Nephron progenitor cell (in vitro differentiated cells): Measurements from ENCODE around the gene GPATCH4.

Experiments used
- DNase-seq: peaks from one replicate; pipeline ENCODE4 v3.0.0; 2021
- H3K27ac Mint-ChIP-seq: 2 replicates; pipeline ENCODE4 v1.8.0; 2021; ENCODE audit warnings: mild to moderate bottlenecking, moderate library complexity, mixed read lengths
- H3K27me3 Mint-ChIP-seq: 2 replicates; pipeline ENCODE4 v1.8.0; 2021; ENCODE audit warnings: mild to moderate bottlenecking, low read depth, mixed read lengths; ENCODE audit not compliant: poor library complexity
- H3K36me3 Mint-ChIP-seq: 2 replicates; pipeline ENCODE4 v1.8.0; 2021; ENCODE audit warnings: low read depth, mixed read lengths
- H3K4me1 Mint-ChIP-seq: 2 replicates; pipeline ENCODE4 v1.8.0; 2021; ENCODE audit warnings: mixed read lengths
- H3K4me3 Mint-ChIP-seq: 2 replicates; pipeline ENCODE4 v1.8.0; 2021; ENCODE audit warnings: mild to moderate bottlenecking, moderate library complexity, mixed read lengths
- H3K9me3 Mint-ChIP-seq: 2 replicates; pipeline ENCODE4 v1.8.0; 2021; ENCODE audit warnings: mild to moderate bottlenecking, moderate library complexity, mixed read lengths
- TF ChIP-seq, protein P1 (sequence below): fragments of 200-600 bp; sonication (generic); IDR thresholded peaks from 2 replicates; pipeline ENCODE4 v1.5.0; 2021; ENCODE audit warnings: antibody characterized with exemption

Gene GPATCH4

DNA sequence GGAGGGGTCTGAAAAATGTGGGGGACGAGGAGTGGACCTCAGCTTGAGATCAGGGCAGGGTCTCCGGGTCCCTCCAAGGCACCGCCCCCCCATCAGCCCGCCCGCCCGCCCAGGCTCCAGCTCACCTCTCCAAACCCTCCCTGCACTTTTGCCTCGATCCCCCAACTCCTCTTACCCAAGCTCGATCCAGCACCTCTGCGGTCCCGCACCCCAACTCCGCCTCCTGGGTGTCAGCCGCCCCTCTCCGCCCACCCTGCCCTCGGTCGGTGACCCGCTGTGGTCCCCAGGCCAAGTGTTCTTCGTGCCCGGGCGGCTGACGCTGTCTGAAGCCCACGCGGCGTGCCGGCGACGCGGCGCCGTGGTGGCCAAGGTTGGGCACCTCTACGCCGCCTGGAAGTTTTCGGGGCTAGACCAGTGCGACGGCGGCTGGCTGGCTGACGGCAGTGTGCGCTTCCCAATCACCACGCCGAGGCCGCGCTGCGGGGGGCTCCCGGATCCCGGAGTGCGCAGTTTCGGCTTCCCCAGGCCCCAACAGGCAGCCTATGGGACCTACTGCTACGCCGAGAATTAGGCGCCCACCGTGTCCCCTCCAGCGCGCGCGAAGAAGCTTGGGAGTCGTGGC lies 23.6 kb upstream of the GPATCH4 start:
- Mint-ChIP-seq H3K9me3 (no peaks in the 10 kb centered on the region), H3K27me3 (peaks cover 100% of the 10 kb centered on the region), H3K4me1 (peaks cover 8% of the 10 kb centered on the region), H3K4me3 (peak overlapping the region; percentile 58), H3K36me3 (no peaks in the 10 kb centered on the region), H3K27ac (no peak overlapping the region)
- TF ChIP-seq, protein P1, sequence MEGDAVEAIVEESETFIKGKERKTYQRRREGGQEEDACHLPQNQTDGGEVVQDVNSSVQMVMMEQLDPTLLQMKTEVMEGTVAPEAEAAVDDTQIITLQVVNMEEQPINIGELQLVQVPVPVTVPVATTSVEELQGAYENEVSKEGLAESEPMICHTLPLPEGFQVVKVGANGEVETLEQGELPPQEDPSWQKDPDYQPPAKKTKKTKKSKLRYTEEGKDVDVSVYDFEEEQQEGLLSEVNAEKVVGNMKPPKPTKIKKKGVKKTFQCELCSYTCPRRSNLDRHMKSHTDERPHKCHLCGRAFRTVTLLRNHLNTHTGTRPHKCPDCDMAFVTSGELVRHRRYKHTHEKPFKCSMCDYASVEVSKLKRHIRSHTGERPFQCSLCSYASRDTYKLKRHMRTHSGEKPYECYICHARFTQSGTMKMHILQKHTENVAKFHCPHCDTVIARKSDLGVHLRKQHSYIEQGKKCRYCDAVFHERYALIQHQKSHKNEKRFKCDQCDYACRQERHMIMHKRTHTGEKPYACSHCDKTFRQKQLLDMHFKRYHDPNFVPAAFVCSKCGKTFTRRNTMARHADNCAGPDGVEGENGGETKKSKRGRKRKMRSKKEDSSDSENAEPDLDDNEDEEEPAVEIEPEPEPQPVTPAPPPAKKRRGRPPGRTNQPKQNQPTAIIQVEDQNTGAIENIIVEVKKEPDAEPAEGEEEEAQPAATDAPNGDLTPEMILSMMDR = no peak
- peak; percentile 43 for DNase-seq

DNA sequence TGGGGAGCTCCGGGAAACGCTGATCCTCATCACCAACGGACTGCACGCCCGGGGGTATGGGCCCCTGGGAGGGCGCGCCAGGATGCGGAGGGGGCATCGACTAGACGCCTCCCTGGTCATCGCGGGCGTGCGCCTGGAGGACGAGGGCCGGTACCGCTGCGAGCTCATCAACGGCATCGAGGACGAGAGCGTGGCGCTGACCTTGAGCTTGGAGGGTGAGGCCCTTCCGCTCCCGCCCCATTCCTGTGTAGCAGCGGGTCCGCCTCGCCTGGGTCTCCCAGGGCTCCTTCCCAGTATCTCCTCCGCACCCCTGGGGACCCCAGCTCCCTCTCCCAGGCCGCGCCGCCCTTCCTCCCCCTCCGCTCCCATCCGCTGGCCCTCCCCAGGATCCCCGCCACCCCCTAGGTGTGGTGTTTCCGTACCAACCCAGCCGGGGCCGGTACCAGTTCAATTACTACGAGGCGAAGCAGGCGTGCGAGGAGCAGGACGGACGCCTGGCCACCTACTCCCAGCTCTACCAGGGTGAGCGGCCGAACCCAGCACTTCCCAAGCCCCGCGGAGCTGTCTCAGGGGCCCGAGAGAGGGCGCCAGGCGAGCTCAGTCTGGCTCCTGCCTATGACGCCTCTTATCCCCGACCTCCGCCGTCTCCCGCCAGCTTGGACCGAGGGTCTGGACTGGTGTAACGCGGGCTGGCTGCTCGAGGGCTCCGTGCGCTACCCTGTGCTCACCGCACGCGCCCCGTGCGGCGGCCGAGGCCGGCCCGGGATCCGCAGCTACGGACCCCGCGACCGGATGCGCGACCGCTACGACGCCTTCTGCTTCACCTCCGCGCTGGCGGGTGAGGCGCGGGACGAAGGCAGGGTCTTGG lies 22.9 kb upstream of the GPATCH4 start:
- Mint-ChIP-seq H3K27me3 (peaks cover 100% of the 10 kb centered on the region), H3K4me3 (peak overlapping the region; percentile 65), H3K9me3 (no peaks in the 10 kb centered on the region), H3K36me3 (no peaks in the 10 kb centered on the region), H3K4me1 (peaks cover 11% of the 10 kb centered on the region), H3K27ac (no peak overlapping the region)
- TF ChIP-seq, protein P1 = peak; percentile 21
- peak; percentile 76 for DNase-seq

GRCh38 chr1:156622581-156623297 lies 21.5 kb upstream of the GPATCH4 start:
- Mint-ChIP-seq H3K9me3 (no peaks in the 10 kb centered on the region), H3K27ac (no peak overlapping the region), H3K4me3 (peak overlapping the region; percentile 47), H3K36me3 (no peaks in the 10 kb centered on the region), H3K4me1 (peaks cover 16% of the 10 kb centered on the region), H3K27me3 (peaks cover 100% of the 10 kb centered on the region)
- TF ChIP-seq, protein P1 = no peak
- no peak for DNase-seq

DNA sequence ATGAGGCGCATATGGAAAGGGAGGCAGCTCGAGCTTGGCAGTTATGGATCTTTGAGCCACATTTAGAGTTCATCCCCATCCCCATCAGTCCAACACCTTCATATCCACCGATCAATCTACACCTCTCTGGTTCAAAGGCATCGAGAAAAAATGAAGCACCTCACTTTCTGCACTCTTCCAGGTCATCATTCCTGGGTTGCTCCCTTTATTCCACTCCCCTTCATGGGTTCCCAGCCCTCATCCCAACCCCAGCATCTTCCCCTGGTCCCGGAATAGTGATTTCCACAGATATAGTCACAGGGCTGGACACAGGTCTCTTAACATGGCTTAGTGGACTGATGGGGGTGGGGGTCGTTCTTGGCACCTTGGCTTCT lies 18.3 kb upstream of the GPATCH4 start:
- Mint-ChIP-seq H3K4me3 (no peak overlapping the region), H3K9me3 (no peaks in the 10 kb centered on the region), H3K27me3 (peaks cover 74% of the 10 kb centered on the region), H3K4me1 (peaks cover 27% of the 10 kb centered on the region), H3K27ac (no peak overlapping the region), H3K36me3 (no peaks in the 10 kb centered on the region)
- no peak for DNase-seq
- TF ChIP-seq, protein P1 = no peak

- H3K4me3 Mint-ChIP-seq = no peak within 1 kb of the TSS
- no peak within 1 kb of the TSS for H3K27ac Mint-ChIP-seq
- peak; percentile 61 for DNase-seq
- peaks cover 27% of the 10 kb centered on the region for H3K4me1 Mint-ChIP-seq
- no peaks in the 10 kb centered on the region for H3K9me3 Mint-ChIP-seq
- H3K27me3 Mint-ChIP-seq = peaks cover 73% of the 10 kb centered on the region
- TF ChIP-seq, protein P1 = peak; percentile 37
- no peaks in the 10 kb centered on the region for H3K36me3 Mint-ChIP-seq
Measured at GRCh38 chr1:156618853-156619581, 17.7 kb upstream of the GPATCH4 start, which contains the start of gene HAPLN2. TSS of gene HAPLN2 (plus strand) at chr1:156619415. CDS start at chr1:156623491, 4,076 bp downstream.
